C1 segment of cervical spinal cord (tissue), 14 donors: ENCODE measurements around the gene DYNLL2.
"Not testable (repeated sequence)": the region's sequence is repeated elsewhere in the genome, so short reads cannot be mapped to it uniquely, and the experiment has no call there.

Experiments
- DNase-seq, 14 donors: peaks; one replicate each; lab custom pipeline; 2025; lab: John Stamatoyannopoulos, UW

DYNLL2 gene

GRCh38 chr17:58072862-58073261 is 10.4 kb upstream of the DYNLL2 start:
- no peak for DNase-seq

GRCh38 chr17:58073266-58073665 is 10.0 kb upstream of the DYNLL2 start:
- not testable (repeated sequence) for DNase-seq

DNA sequence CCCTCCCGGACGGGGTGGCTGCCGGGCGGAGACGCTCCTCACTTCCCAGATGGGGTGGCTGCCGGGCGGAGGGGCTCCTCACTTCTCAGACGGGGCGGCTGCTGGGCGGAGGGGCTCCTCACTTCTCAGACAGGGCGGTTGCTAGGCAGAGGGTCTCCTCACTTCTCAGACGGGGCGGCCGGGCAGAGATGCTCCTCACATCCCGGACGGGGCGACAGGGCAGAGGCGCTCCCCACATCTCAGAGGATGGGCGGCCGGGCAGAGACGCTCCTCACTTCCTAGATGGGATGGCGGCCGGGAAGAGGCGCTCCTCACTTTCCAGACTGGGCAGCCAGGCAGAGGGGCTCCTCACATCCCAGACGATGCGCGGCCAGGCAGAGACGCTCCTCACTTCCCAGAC is 8.8 kb upstream of the DYNLL2 start:
- DNase-seq, result not testable (repeated sequence)

DNA sequence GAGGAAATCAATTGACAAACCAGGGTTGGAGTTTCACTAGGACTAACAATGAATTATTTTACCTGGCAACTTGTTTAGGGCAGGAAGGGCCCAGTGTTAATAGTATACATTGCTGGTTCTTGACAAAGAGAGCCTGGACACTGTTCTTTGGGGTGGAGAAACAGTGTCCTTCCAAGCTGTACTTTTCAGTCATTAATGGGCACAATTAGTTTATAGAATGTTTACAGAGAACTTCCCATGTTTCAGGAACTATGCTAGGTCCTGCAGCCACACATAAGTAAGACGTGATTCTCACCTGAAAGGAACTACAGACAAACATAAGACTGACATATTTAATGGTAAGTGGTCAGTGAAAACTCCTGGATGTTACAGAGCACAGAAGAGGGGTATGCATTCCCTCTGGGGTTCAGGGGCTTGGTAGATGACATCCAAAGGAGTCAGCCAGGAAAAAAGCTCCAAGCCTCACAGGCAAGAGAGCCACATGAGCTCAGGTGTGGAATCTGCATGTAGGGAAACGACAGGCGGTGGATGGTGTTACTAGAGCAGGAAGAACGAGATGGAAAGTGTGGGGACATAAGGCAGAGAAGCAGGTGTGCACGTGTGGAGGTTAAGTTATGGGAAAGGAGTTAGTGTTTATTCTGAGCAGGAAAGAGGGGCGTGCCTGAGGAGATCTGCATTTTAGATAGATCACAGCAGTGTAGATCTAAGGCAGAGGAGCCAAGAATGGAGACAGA is 3.8 kb upstream of the DYNLL2 start:
- no peak for DNase-seq

- DNase-seq, result no peak
Observed at GRCh38 chr17:58081646-58082340, 1.4 kb upstream of the DYNLL2 start.

DNA sequence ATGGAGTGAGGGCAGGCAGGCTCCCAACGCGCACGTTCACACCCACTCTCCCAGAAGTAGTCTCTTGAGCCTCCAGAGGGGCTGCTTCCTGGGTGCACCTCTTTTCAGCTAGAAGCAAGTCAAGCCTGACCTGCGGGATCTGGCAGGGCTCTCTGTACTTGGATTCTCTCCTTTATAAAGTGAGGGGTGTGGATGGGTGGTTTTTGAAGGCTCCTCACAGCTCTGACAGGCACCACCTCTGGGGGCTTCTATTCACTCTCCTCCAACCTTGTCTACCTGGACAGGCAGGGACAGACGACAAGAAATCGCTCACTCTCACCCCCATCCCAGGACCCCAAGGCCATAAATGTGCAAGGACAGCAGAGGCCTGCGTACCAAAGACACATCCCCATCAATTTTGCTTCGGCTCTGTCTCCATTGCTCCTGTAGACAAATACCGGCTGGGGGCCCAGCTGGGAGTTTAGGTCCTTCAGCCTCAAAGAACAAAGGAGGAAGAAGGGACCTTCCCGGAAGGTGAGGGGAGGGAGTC is 814 bp upstream of the DYNLL2 start:
- DNase-seq, result no peak

GRCh38 chr17:58083491-58084316 is 485 bp downstream of the DYNLL2 start:
- peak in 9 of 14 donors; percentile 19 to 72 (median 51) for DNase-seq

DNA sequence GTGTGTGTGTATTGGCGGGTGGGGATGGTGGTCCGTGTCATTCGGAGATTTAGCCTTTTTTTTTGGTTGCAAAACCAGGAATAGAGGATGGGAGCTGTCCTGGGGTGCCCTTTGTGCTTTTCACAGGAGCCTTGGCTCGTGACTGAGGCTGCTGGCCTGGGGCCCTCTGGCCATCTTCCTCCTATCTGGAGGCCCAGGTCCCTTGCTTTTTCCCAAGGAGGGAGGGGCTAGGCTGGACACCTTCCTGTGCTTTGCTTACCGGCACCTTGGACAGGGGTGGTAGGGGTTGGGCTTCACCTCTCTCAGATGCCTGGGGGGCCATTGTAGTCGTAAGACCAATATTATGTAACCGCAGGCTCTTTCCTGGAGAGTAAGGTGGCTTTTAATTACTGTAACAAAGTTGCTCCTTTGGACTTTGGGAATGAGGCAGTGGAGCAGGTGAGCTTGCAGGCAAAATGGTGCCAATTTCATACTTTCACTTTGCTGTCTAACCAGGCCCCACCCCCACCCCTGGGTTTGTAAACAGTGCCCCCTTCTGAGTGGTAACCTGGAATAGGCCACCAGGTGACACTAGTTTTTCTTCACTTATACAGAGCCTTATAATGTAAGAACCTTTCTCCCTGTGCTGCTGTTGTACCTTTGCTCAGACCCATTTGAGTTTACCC is 1.2 kb downstream of the DYNLL2 start:
- DNase-seq, result peak in 5 of 14 donors; percentile 37 to 56 (median 39)

- DNase-seq, result peak in 1 of 14 donors; percentile 39
Observed at GRCh38 chr17:58085039-58085715, 2.0 kb downstream of the DYNLL2 start.

GRCh38 chr17:58086953-58087352 is 3.7 kb downstream of the DYNLL2 start:
- no peak for DNase-seq

DNA sequence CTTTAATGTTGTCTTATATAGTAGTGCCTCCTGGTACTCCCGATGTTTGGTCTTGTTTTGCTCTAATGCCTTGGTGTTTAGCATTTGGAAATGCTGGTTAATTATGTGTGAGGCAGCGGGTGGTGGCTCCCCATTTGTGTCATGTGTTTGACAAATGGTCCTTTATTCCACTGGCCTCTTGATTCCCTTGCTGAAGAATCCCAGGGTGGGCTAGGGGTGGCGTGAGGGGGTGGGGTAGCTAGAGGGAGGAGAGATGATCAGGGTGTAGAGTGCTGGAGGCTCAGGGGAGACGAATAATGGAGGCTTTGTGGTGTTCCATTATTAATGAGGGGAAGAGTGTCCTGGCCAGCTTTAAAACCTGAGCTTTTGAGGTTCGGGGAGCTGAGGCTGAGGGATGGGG is 5.4 kb downstream of the DYNLL2 start:
- DNase-seq, result peak in 1 of 14 donors; percentile 12

DNA sequence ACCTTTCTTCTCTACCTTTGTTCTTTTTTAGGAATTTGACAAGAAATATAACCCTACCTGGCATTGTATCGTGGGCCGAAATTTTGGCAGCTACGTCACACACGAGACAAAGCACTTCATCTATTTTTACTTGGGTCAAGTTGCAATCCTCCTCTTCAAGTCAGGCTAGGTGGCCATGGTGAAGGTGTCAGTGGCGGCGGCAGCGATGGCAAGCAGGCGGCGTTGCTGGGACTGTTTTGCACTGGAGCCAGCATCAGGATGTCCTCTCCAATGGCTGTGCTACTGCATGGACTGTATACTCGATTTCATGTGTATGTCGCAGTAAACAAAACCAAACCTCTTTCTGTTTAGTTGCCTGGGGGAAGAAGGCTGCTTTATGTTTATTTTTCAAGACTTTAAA is 5.9 kb downstream of the DYNLL2 start:
- DNase-seq, result peak in 2 of 14 donors; percentile 4 to 9

DNA sequence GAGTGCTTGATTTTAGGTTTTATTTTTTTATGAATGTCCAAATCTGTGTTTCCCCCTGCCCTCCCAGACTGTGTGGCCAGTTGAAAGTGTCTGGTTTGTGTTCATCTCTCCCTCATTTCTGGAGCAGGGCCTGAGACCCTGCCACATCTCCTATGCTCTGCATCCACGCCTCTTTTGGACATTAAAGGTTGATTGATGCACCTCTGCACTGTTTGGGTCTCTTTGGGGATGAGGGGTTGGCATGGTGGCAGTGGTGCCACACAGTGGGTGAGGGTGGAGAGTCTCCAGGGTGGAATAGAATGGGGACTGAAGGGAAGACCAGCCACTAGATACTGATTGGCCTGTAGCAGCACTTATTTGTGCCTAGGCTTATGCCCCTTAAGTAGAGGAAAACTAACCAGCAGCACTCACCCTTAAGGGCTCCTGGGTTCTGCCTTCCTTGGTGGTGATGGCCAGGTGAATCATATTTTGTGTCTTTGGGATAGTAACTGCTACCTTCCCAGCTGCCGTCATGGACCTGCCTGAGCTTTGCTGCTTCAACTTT is 7.9 kb downstream of the DYNLL2 start:
- DNase-seq, result no peak

GRCh38 chr17:58092101-58092796 is 9.0 kb downstream of the DYNLL2 start:
- DNase-seq, result no peak

GRCh38 chr17:58092797-58093385 is 9.7 kb downstream of the DYNLL2 start:
- DNase-seq, result no peak

DNA sequence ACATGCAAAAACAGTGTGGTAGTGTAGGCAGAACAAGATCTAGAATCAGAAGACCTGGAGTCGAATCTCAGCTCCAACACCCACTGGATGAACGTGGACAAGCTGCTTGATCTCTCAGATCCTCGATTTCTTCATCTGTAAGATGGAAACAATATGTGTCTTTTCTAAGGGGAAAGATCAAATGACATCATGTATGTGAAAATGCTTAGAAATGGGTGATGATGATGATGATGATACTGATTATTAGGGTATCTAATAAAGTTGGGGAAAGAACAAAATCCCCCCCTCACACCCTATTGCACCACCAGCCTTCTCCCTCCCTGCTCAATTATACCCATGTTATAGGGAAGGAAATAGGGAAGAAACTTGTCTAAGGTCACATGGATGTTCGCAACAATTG is 10.9 kb downstream of the DYNLL2 start:
- DNase-seq, result no peak

DNA sequence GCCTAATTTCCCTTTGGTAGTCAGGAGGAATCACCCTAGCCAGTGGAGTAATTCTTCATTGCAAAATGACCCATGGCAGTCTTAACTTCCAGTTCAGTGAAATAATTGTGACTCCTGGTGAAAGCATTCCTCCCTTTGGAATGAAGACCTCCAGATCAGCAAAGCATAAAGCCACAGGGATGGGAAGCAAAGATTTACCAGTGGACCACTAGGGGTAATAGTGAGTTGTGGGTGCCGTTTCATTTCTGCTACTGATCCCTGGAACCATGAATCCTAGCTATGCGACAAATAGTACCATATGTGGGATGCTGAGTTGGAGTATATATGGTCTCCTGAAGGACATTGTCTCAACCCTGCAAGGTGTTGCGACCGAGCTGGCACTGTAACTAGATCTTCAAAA is 13.7 kb downstream of the DYNLL2 start:
- DNase-seq, result no peak

DNA sequence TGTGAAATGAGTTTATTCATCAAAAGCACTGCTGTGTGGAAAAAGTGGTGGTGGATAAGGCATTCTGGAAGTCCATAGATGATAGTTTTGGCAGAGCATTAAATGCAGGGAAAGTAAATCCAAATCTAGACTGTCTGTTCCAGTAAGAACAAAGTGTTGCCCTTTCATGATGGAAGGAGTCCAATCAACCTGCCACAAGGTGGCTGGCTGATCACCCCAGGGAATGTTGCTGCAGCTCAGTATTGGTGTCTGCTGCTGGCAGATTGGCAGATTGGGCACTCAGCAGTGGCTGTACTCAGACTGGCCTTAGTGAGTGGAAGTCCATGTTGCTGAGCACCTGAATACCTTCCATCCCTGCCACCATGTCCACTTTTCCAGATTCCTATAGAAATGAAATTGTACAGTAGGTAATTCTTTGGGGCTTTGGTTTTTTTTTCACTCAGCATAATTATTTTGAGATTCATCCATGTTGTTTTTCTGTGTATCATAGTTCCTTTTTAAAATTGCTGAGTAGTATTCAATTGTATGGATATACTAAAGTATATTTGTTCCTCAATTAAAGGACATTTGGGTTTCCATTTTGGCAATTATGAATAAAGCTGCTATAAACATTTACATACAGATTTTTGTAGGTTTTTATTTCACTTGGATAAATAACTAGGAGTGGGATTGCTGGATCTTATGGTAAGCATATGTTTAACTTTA is 14.3 kb downstream of the DYNLL2 start:
- peak in 1 of 14 donors; percentile 31 for DNase-seq

- DNase-seq, result no peak
Observed at GRCh38 chr17:58100506-58100905, 17.3 kb downstream of the DYNLL2 start.
